ENCODE results near the gene PALMD.

DNA sequence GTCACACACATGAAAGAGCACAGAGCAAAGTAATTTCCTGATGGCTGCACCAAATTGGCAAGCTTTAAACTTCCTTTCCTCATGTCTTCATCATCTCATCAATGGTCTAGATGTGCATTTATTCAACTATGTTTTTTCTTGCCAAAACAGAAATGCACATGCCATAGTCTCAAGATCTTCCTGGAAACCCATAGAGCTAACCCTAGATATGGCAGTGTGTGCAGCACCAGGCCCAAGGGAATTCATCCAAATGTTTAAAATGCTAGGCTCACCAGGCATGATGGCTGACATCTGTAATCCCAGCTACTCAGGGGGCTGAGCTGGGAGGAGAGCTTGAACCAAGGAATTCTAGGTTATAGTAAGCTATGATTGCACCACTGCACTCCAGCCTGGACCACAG is 31.2 kb upstream of the PALMD start:
- TF ChIP-seq SUZ12 (IDR thresholded peaks at IDR 0.05; ENCODE audit: extremely low read depth, insufficient read depth, insufficient read length): no peak
- no peak for TF ChIP-seq YY1 (IDR thresholded peaks at IDR 0.05; ENCODE audit: insufficient read depth, insufficient read length)

Measured in NT2/D1 (cell line).